OCI-LY7 (cell line): Measurements from ENCODE around the gene GRK5.
"Not testable (repeated sequence)": the region's sequence is repeated elsewhere in the genome, so short reads cannot be mapped to it uniquely, and the experiment has no call there.

Experiments used
- EZH2phosphoT487 ChIP-seq: fragments of 200-600 bp; sonication (generic); IDR thresholded peaks from 2 replicates; pipeline ENCODE4 v1.6.1; 2018; ENCODE audit warnings: low read depth, borderline replicate concordance, mild to moderate bottlenecking, mixed run types, antibody characterized with exemption, low read length, moderate library complexity, mixed read lengths
- TF ChIP-seq, protein P1 (sequence below): fragments of 200-600 bp; sonication (generic); conservative IDR thresholded peaks from 2 replicates; pipeline ENCODE4 v1.5.1; 2014; ENCODE audit warnings: mild to moderate bottlenecking, antibody characterized with exemption, low read length, moderate library complexity, mixed read lengths

DNA sequence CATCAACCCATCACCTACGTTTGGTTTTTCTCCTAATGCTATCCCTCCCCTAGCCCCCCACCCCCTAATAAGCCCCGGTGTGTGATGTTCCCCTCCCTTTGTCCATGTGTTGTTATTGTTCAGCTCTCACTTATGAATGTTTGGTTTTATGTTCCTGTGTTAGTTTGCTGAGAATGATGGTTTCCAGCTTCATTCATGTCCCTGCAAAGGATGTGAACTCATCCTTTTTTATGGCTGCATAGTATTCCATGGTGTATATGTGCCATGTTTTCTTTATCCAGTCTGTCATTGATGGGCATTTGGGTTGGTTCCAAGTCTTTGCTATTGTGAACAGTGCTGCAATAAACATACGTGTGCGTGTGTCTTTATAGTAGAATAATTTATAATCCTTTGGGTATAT, 32.3 kb downstream of the GRK5 start:
- TF ChIP-seq, protein P1, sequence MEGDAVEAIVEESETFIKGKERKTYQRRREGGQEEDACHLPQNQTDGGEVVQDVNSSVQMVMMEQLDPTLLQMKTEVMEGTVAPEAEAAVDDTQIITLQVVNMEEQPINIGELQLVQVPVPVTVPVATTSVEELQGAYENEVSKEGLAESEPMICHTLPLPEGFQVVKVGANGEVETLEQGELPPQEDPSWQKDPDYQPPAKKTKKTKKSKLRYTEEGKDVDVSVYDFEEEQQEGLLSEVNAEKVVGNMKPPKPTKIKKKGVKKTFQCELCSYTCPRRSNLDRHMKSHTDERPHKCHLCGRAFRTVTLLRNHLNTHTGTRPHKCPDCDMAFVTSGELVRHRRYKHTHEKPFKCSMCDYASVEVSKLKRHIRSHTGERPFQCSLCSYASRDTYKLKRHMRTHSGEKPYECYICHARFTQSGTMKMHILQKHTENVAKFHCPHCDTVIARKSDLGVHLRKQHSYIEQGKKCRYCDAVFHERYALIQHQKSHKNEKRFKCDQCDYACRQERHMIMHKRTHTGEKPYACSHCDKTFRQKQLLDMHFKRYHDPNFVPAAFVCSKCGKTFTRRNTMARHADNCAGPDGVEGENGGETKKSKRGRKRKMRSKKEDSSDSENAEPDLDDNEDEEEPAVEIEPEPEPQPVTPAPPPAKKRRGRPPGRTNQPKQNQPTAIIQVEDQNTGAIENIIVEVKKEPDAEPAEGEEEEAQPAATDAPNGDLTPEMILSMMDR: not testable (repeated sequence)
- TF ChIP-seq EZH2phosphoT487: not testable (repeated sequence)
